ENCODE data around the gene KATNB1.
"Not testable (repeated sequence)": the region's sequence is repeated elsewhere in the genome, so short reads cannot be mapped to it uniquely, and the experiment has no call there.

The KATNB1 gene

GRCh38 chr16:57701759-57702371 is 33.7 kb upstream of the KATNB1 start:
- DNase-seq (ENCODE audit: low read depth, low spot score) = no peak

GRCh38 chr16:57703416-57704010 is 32.1 kb upstream of the KATNB1 start:
- DNase-seq (ENCODE audit: low read depth, low spot score) = no peak

GRCh38 chr16:57704011-57704904 is 31.3 kb upstream of the KATNB1 start:
- DNase-seq (ENCODE audit: low read depth, low spot score) = no peak

- DNase-seq (ENCODE audit: low read depth, low spot score) = no peak
These were observed 30.4 kb upstream of the KATNB1 start for GRCh38 chr16:57704905-57705852.

GRCh38 chr16:57706717-57707116 is 28.9 kb upstream of the KATNB1 start:
- no peak for DNase-seq (ENCODE audit: low read depth, low spot score)

- DNase-seq (ENCODE audit: low read depth, low spot score) = no peak
These were observed 28.2 kb upstream of the KATNB1 start for GRCh38 chr16:57707331-57707730.

- no peak for DNase-seq (ENCODE audit: low read depth, low spot score)
These were observed 27.4 kb upstream of the KATNB1 start for GRCh38 chr16:57708168-57708567.

- no peak for DNase-seq (ENCODE audit: low read depth, low spot score)
These were observed 25.9 kb upstream of the KATNB1 start for GRCh38 chr16:57709663-57710062.

- no peak for DNase-seq (ENCODE audit: low read depth, low spot score)
These were observed 24.2 kb upstream of the KATNB1 start for GRCh38 chr16:57711346-57711745.

GRCh38 chr16:57711993-57712392 is 23.6 kb upstream of the KATNB1 start:
- no peak for DNase-seq (ENCODE audit: low read depth, low spot score)

GRCh38 chr16:57712569-57712968 is 23.0 kb upstream of the KATNB1 start:
- DNase-seq (ENCODE audit: low read depth, low spot score) = not testable (repeated sequence)

GRCh38 chr16:57713596-57713995 is 22.0 kb upstream of the KATNB1 start:
- no peak for DNase-seq (ENCODE audit: low read depth, low spot score)

- DNase-seq (ENCODE audit: low read depth, low spot score) = no peak
These were observed 21.5 kb upstream of the KATNB1 start for GRCh38 chr16:57714047-57714446.

- no peak for DNase-seq (ENCODE audit: low read depth, low spot score)
These were observed 15.4 kb upstream of the KATNB1 start for GRCh38 chr16:57720142-57720575.

GRCh38 chr16:57721356-57722209 is 14.0 kb upstream of the KATNB1 start:
- DNase-seq (ENCODE audit: low read depth, low spot score) = no peak

GRCh38 chr16:57722210-57722499 is 13.4 kb upstream of the KATNB1 start:
- no peak for DNase-seq (ENCODE audit: low read depth, low spot score)

- DNase-seq (ENCODE audit: low read depth, low spot score) = no peak
These were observed 12.9 kb upstream of the KATNB1 start for GRCh38 chr16:57722651-57723050.

- no peak for DNase-seq (ENCODE audit: low read depth, low spot score)
These were observed 12.4 kb upstream of the KATNB1 start for GRCh38 chr16:57723170-57723569.

GRCh38 chr16:57724531-57724930 is 11.0 kb upstream of the KATNB1 start:
- no peak for DNase-seq (ENCODE audit: low read depth, low spot score)

GRCh38 chr16:57725151-57725550 is 10.4 kb upstream of the KATNB1 start:
- DNase-seq (ENCODE audit: low read depth, low spot score) = no peak

GRCh38 chr16:57725554-57725953 is 10.0 kb upstream of the KATNB1 start:
- no peak for DNase-seq (ENCODE audit: low read depth, low spot score)

Data from activated CD4-positive, CD25-positive, alpha-beta regulatory T cell treated with anti-CD3 and anti-CD28 coated beads, Interleukin-2, amount 50 U/mL, for 16 hours (primary cell).